Erythroblast (primary cell): Measurements from ENCODE around the gene TCF20.

Experiments used
- GATA1 ChIP-seq: IDR thresholded peaks from 2 replicates; pipeline ENCODE4 v1.6.1; 2011; ENCODE audit warnings: low read depth, mild to moderate bottlenecking, control low read depth, low read length, moderate library complexity
- POLR2A ChIP-seq: IDR thresholded peaks from 2 replicates; pipeline ENCODE4 v1.6.1; 2011; ENCODE audit warnings: mild to moderate bottlenecking, low read length

- TF ChIP-seq POLR2A (no peak), GATA1 (no peak)
Measured at GRCh38 chr22:42307806-42308563, 37.5 kb upstream of the TCF20 start.
